Smooth muscle cell (in vitro differentiated cells): Measurements from ENCODE around the gene CALN1. TPM values are rescaled to one million over a fixed set of nuclear protein-coding genes. Genes with fewer than 3 reads are reported as not detected.

ENCODE experiments used
- DNase-seq: peaks from one replicate; lab custom pipeline; 2025; ENCODE audit not compliant: unreplicated experiment; lab: John Stamatoyannopoulos, UW
- H2AFZ ChIP-seq: fragments of 200-600 bp; sonication (generic); 2 replicates; pipeline ENCODE4 v1.6.0; 2016; ENCODE audit warnings: antibody characterized with exemption, low read depth, mild to moderate bottlenecking
- H3F3A ChIP-seq: fragments of 200-600 bp; sonication (generic); 2 replicates; pipeline ENCODE4 v1.6.0; 2017; ENCODE audit warnings: antibody characterized with exemption, low read depth
- H3K27ac ChIP-seq: fragments of 200-600 bp; sonication (generic); 2 replicates; pipeline ENCODE4 v1.5.1; 2016; ENCODE audit warnings: low read depth, mild to moderate bottlenecking
- H3K27me3 ChIP-seq: fragments of 200-600 bp; sonication (generic); 2 replicates; pipeline ENCODE4 v1.6.1; 2016; ENCODE audit warnings: low read depth, mild to moderate bottlenecking
- H3K36me3 ChIP-seq: fragments of 200-600 bp; sonication (generic); 2 replicates; pipeline ENCODE4 v1.5.1; 2016; ENCODE audit warnings: low read depth
- H3K4me1 ChIP-seq: fragments of 200-600 bp; sonication (generic); 2 replicates; pipeline ENCODE4 v1.5.1; 2016; ENCODE audit warnings: low read depth
- H3K4me2 ChIP-seq: fragments of 200-600 bp; sonication (generic); 2 replicates; pipeline ENCODE4 v1.6.0; 2016; ENCODE audit warnings: mild to moderate bottlenecking
- H3K4me3 ChIP-seq: fragments of 200-600 bp; sonication (generic); 2 replicates; pipeline ENCODE4 v1.5.1; 2016; ENCODE audit warnings: mild to moderate bottlenecking
- H3K79me2 ChIP-seq: fragments of 200-600 bp; sonication (generic); 2 replicates; pipeline ENCODE4 v1.6.0; 2016; ENCODE audit warnings: low read depth, mild to moderate bottlenecking
- H3K9ac ChIP-seq: fragments of 200-600 bp; sonication (generic); 2 replicates; pipeline ENCODE4 v1.6.0; 2016; ENCODE audit warnings: low read depth
- H3K9me3 ChIP-seq: fragments of 200-600 bp; sonication (generic); replicated peaks from 2 replicates; pipeline ENCODE4 v1.5.1; 2016; ENCODE audit warnings: low read depth
- H4K20me1 ChIP-seq: fragments of 200-600 bp; sonication (generic); 2 replicates; pipeline ENCODE4 v1.6.0; 2016; ENCODE audit warnings: low read depth
- WGBS: methylation state at CpG from one replicate; pipeline ENCODE4 v1.1.7; 2016; ENCODE audit warnings: low lambda C conversion rate; 5-methylcytosine and 5-hydroxymethylcytosine counted together
- polyA plus RNA-seq: library from polyadenylated mRNA; unstranded; fragments of >200 nt; fragmentation: Nextera tagmentation; extraction: Ambion mirVana; gene quantifications from 2 replicates; pipeline ENCODE4 v1.2.1, GENCODE V29; 2016
- total RNA-seq: library from RNA; depleted of rRNA; stranded (reverse); fragments of >200 nt; gene quantifications from 2 replicates; pipeline ENCODE4 v1.2.3, GENCODE V29; 2014
- TF ChIP-seq, protein P1 (sequence below): fragments of 200-600 bp; sonication (generic); IDR thresholded peaks from 2 replicates; pipeline ENCODE4 v1.5.1; 2017; ENCODE audit warnings: borderline replicate concordance, mild to moderate bottlenecking, antibody characterized with exemption; ENCODE audit not compliant: insufficient read depth, poor library complexity, severe bottlenecking

The CALN1 gene
- total and polyA plus RNA-seq, 2 experiments from 2014 or later, result not detected

DNA sequence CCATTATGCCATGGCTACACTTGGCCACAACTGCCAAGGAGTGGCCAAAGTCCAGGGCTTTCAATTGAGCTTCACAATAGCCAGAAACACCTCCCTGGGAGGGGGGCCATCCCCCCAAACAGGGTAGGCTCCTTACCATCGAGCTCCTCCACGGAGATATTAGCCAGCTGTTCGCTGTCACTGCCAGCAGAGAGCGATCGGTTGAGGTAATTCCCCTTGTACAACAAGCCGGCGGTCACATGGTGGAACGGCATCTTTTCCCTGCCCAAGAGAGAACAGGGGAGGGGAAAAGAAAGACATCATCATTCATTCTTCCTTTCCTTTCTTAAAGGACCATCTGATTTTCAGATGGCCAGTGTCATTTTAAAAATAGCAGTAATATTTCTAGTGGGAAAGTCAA is 133.6 kb downstream of the CALN1 start:
- Histone ChIP-seq H3K27me3 (peaks cover 18% of the 10 kb centered on the region), H3K4me2 (no peak overlapping the region), H3F3A (no peaks in the 10 kb centered on the region), H3K9ac (no peak overlapping the region), H3K4me1 (no peaks in the 10 kb centered on the region), H3K27ac (no peak overlapping the region), H3K79me2 (no peaks in the 10 kb centered on the region), H3K9me3 (no peaks in the 10 kb centered on the region), H3K4me3 (no peak overlapping the region), H3K36me3 (no peaks in the 10 kb centered on the region), H4K20me1 (no peaks in the 10 kb centered on the region), H2AFZ (no peak overlapping the region)
- TF ChIP-seq, protein P1, sequence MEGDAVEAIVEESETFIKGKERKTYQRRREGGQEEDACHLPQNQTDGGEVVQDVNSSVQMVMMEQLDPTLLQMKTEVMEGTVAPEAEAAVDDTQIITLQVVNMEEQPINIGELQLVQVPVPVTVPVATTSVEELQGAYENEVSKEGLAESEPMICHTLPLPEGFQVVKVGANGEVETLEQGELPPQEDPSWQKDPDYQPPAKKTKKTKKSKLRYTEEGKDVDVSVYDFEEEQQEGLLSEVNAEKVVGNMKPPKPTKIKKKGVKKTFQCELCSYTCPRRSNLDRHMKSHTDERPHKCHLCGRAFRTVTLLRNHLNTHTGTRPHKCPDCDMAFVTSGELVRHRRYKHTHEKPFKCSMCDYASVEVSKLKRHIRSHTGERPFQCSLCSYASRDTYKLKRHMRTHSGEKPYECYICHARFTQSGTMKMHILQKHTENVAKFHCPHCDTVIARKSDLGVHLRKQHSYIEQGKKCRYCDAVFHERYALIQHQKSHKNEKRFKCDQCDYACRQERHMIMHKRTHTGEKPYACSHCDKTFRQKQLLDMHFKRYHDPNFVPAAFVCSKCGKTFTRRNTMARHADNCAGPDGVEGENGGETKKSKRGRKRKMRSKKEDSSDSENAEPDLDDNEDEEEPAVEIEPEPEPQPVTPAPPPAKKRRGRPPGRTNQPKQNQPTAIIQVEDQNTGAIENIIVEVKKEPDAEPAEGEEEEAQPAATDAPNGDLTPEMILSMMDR, result no peak
- WGBS, result 86% methylated on average over 8 of the region's 8 CpGs
- no peak for DNase-seq

DNA sequence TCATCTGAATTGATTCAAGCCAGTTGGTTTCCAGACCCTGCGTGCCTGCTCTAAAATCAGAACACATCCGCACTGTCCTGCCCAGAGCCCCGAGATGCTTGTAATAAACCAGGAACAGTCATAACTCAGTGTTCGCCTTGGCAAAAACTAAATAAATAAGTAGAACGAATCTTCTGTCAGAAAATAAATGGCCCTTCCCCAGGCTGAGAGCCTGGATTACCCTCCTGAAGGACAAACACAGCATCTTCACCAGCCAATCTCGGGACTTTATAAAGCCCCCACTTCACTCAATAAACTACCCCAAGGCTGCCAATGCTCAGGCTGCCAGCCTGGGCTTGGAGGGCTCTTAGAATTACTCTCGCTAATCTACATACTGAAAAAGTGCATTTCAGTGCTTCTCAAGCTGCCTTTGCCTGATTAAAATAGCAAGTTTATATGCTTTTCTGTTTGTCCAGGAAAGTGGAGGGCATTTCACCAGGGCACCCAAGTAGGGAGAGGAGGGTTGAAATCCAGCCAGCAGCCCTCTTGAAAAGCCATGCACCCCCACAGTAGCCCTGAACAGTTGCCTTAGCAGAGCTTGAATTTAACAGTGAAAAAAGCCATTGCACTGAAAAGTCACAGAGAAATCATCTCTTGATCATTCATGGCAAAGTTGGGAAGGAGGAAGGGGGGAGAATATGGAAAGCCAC is 136.6 kb downstream of the CALN1 start:
- Histone ChIP-seq H4K20me1 (no peaks in the 10 kb centered on the region), H3K36me3 (no peaks in the 10 kb centered on the region), H2AFZ (no peak overlapping the region), H3F3A (no peaks in the 10 kb centered on the region), H3K27me3 (peaks cover 18% of the 10 kb centered on the region), H3K4me1 (no peaks in the 10 kb centered on the region), H3K9ac (no peak overlapping the region), H3K79me2 (no peaks in the 10 kb centered on the region), H3K9me3 (no peaks in the 10 kb centered on the region), H3K27ac (no peak overlapping the region), H3K4me3 (no peak overlapping the region), H3K4me2 (no peak overlapping the region)
- 78% methylated on average over 7 of the region's 7 CpGs for WGBS
- DNase-seq, result no peak
- TF ChIP-seq, protein P1, result no peak

DNA sequence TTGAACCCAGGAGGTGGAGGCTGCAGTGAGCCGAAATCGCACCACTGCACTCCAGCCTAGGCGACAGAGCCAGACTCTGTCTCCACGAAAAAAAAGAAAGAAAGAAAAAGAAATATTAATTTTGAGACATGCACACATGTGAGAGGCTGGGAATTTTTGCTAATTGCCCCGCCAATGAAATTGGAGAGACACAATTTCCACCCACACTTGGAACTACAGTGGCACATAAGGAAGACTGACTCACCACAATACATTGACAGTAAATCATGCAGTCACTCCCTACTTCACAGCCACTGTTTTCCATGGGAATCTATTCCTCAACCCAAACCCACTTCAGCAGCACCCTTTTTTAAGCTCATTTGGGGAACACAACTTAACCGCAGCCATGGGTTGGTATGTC is 139.7 kb downstream of the CALN1 start:
- Histone ChIP-seq H3K4me3 (no peak overlapping the region), H3K79me2 (no peaks in the 10 kb centered on the region), H3F3A (no peaks in the 10 kb centered on the region), H3K4me1 (no peaks in the 10 kb centered on the region), H3K9ac (no peak overlapping the region), H3K9me3 (no peaks in the 10 kb centered on the region), H3K4me2 (no peak overlapping the region), H3K36me3 (no peaks in the 10 kb centered on the region), H3K27ac (no peak overlapping the region), H3K27me3 (no peaks in the 10 kb centered on the region), H2AFZ (no peak overlapping the region), H4K20me1 (no peaks in the 10 kb centered on the region)
- 95% methylated on average over 6 of the region's 6 CpGs for WGBS
- TF ChIP-seq, protein P1, result no peak
- DNase-seq, result no peak

DNA sequence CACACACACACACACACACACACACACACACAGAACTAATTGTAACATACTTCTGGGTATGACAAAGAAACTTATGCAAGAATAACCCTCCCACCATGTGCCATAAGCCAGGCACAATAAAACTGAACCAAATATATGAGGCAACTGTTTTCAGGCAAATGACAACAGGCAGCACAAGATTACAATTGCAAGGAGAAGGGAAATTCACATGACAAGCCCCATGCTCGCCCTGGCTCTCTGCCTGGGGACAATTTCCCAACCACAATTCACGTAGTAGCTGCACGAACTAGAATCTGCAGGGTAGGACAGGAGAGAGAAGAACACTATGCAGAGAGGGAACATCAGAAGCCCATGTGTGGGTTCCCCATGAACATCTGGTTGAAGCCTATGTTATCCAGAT is 143.3 kb downstream of the CALN1 start:
- Histone ChIP-seq H3K4me2 (no peak overlapping the region), H3K27me3 (no peaks in the 10 kb centered on the region), H3F3A (no peaks in the 10 kb centered on the region), H3K4me3 (no peak overlapping the region), H3K79me2 (no peaks in the 10 kb centered on the region), H3K9me3 (no peaks in the 10 kb centered on the region), H2AFZ (no peak overlapping the region), H4K20me1 (no peaks in the 10 kb centered on the region), H3K27ac (no peak overlapping the region), H3K4me1 (peaks cover 11% of the 10 kb centered on the region), H3K36me3 (no peaks in the 10 kb centered on the region), H3K9ac (no peak overlapping the region)
- no peak for DNase-seq
- WGBS, result 83% methylated on average over 3 of the region's 3 CpGs
- TF ChIP-seq, protein P1, result no peak
